ENCODE measurements around the gene KCTD11. TPM values are rescaled to one million over a fixed set of nuclear protein-coding genes. Genes with fewer than 3 reads are reported as not detected.

KCTD11 gene
- total RNA-seq, 2 donors from 2014 or later = 13.3 to 20.2 TPM

DNA sequence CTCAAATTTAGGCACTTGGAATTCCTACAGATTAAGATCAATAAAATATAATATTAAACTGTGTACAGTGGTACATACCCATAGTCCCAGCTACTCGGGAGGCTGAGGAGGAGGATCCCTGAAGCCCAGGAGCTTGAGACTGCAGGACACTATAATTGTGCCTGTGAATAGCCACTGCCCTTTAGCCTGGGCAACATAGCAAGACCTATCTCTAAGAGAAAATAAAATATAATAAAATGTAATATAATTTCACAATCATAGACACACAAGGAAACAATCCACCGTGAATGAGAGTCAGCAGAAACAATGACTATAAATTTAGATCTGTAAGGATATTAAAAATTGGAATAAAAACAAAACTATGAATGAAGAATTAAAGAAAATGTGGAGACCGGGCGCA is 18.9 kb downstream of the KCTD11 start:
- Histone ChIP-seq H3K27me3 (replicated peaks; ENCODE audit: insufficient read depth) (no peaks in the 10 kb centered on the region), H3K4me3 (no peak overlapping the region), H3K4me1 (ENCODE audit: control insufficient read depth in 1 of 2, low read depth in 2 of 2) (no peaks in the 10 kb centered on the region), H3K9me3 (no peaks in the 10 kb centered on the region), H3K27ac (no peak overlapping the region), H3K36me3 (no peaks in the 10 kb centered on the region)
- ATAC-seq (ENCODE audit: insufficient number of reproducible peaks, low FRiP score, low read depth) (no peak), DNase-seq (ENCODE audit: low spot score) (no peak)
- no peak for TF ChIP-seq CTCF (IDR thresholded peaks at IDR 0.05)

DNA sequence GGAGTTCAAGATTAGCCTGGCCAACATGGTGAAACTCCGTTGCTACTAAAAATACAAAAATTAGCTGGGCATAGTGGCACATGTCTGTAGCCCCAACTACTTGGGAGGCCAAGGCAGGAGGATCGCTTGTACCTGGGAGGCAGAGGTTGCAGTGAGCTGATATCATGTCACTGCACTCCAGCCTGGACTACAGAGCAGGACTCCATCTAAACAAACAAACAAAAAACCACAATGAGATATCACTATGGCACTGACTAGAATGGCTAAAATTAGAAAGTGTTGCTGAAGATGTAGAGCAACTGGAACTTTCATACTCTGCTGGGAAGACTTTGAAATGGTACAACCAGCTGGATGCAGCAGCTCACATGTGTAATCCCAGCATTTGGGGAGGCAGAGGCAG is 22.4 kb downstream of the KCTD11 start:
- H3K27ac ChIP-seq = no peak overlapping the region
- no peak for ATAC-seq (ENCODE audit: insufficient number of reproducible peaks, low FRiP score, low read depth)
- no peaks in the 10 kb centered on the region for H3K36me3 ChIP-seq
- no peaks in the 10 kb centered on the region for H3K27me3 ChIP-seq (replicated peaks; ENCODE audit: insufficient read depth)
- no peak for DNase-seq (ENCODE audit: low spot score)
- H3K4me1 ChIP-seq (ENCODE audit: control insufficient read depth in 1 of 2, low read depth in 2 of 2) = no peaks in the 10 kb centered on the region
- no peaks in the 10 kb centered on the region for H3K9me3 ChIP-seq
- no peak overlapping the region for H3K4me3 ChIP-seq
- no peak for TF ChIP-seq CTCF (IDR thresholded peaks at IDR 0.05)

DNA sequence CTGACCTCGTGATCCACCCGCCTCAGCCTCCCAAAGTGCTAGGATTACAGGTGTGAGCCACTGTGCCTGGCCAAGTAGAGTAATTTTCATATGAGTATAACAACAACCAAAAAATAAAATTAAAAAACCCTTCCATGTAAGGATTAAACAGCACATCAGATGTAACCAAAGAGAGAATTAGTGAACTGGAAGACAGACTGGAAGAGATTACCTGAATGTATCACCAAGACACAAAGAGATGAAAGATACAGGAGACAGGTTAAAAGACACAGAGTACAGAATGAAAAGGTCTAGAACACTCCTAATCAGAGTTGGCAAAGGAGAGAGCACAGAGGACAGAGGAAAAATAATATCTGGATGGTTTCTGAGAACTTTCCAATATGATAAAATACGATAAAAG is 27.2 kb downstream of the KCTD11 start:
- Histone ChIP-seq H3K4me3 (no peak overlapping the region), H3K27ac (no peak overlapping the region), H3K4me1 (ENCODE audit: control insufficient read depth in 1 of 2, low read depth in 2 of 2) (peaks cover 6 to 31% of the 10 kb centered on the region in 2 donors), H3K36me3 (no peaks in the 10 kb centered on the region), H3K27me3 (replicated peaks; ENCODE audit: insufficient read depth) (no peaks in the 10 kb centered on the region), H3K9me3 (no peaks in the 10 kb centered on the region)
- DNase-seq (ENCODE audit: low spot score) = no peak
- TF ChIP-seq CTCF (IDR thresholded peaks at IDR 0.05) = no peak
- no peak for ATAC-seq (ENCODE audit: insufficient number of reproducible peaks, low FRiP score, low read depth)

GRCh38 chr17:7380321-7380720 is 28.4 kb downstream of the KCTD11 start:
- Histone ChIP-seq H3K36me3 (no peaks in the 10 kb centered on the region), H3K27me3 (replicated peaks; ENCODE audit: insufficient read depth) (no peaks in the 10 kb centered on the region), H3K4me1 (ENCODE audit: control insufficient read depth in 1 of 2, low read depth in 2 of 2) (peaks cover 6 to 34% of the 10 kb centered on the region in 2 donors), H3K27ac (no peak overlapping the region), H3K4me3 (peak overlapping the region; percentile 66), H3K9me3 (no peaks in the 10 kb centered on the region)
- TF ChIP-seq CTCF (IDR thresholded peaks at IDR 0.05) = no peak
- DNase-seq (ENCODE audit: low spot score) (no peak), ATAC-seq (ENCODE audit: insufficient number of reproducible peaks, low FRiP score, low read depth) (no peak)

DNA sequence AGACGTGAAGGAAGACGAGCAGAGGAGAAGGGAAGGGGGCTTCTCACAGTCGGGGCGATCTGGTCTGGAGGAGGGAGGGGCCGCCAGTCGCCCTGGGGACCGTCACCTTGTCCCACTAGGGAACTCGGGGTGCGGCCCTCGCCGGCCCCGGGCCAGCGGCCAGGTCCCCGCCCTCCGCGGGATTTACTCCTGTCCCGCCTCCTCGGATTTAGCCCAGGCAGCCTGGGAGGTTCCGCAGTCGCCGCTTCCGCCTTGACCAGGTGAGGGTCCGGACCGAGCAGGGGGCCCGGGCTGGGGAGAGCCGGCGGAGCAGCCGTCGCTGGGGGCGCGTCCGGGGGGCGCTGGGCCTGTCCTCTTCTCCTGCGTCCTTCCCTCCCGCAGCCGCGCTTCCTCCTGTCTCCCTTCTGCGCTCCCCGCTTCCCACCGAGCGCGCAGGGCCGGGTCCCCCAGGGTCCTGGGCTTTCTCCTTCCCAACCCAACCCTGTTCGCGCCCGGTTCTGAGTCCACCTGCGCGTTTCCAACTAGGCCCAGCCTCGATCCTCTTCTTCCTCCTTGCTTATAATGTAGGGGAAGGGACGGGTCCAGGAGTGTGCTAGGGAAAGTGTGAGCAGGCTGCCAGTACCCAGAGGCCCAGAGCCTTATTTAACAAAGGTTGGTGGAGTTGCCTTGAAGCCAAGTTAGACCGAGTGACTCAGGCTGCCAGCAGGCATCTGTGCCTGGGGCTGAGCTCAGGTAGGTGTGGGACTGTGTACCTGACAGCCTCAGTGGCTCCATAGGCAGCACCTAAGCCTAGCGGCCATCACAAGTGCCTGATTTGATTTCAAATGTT is 29.1 kb downstream of the KCTD11 start, which contains the start of gene TNK1:
Gene TNK1, plus strand, starts transcription at position 235 of the 829 bp plus-strand sequence. CDS start 1,838 bp downstream, outside the sequence.
- TF ChIP-seq CTCF (IDR thresholded peaks at IDR 0.05) = no peak
- Histone ChIP-seq H3K4me3 (peak within 1 kb of the TSS; percentile 66), H3K9me3 (no peaks in the 10 kb centered on the region), H3K4me1 (ENCODE audit: control insufficient read depth in 1 of 2, low read depth in 2 of 2) (peaks cover 6 to 34% of the 10 kb centered on the region in 2 donors), H3K27me3 (replicated peaks; ENCODE audit: insufficient read depth) (no peaks in the 10 kb centered on the region), H3K27ac (no peak within 1 kb of the TSS), H3K36me3 (no peaks in the 10 kb centered on the region)
- no peak for DNase-seq (ENCODE audit: low spot score)
- no peak for ATAC-seq (ENCODE audit: insufficient number of reproducible peaks, low FRiP score, low read depth)

All from thoracic aorta (tissue), 2 donors.